ENCODE results near the gene STARD9.

Gene STARD9

DNA sequence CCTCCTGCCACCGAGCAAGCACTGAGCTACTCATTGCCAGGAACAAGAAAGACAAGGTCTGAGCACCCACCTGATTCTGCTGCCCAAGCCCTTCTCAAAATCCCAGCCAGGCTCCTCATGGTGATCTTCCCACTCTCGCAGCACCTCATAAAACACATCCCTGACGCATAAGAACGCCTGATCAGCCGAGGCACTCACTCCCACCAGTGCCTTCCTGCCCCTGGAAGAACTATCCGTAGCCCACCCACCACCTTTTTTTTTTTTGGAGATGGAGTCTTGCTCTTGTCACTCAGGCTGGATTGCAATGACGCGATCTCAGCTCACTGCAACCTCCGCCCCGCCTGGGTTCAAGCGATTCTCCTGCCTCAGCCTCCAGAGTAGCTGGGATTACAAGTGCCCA lies 157.6 kb downstream of the STARD9 start:
- TF ChIP-seq, protein P1, sequence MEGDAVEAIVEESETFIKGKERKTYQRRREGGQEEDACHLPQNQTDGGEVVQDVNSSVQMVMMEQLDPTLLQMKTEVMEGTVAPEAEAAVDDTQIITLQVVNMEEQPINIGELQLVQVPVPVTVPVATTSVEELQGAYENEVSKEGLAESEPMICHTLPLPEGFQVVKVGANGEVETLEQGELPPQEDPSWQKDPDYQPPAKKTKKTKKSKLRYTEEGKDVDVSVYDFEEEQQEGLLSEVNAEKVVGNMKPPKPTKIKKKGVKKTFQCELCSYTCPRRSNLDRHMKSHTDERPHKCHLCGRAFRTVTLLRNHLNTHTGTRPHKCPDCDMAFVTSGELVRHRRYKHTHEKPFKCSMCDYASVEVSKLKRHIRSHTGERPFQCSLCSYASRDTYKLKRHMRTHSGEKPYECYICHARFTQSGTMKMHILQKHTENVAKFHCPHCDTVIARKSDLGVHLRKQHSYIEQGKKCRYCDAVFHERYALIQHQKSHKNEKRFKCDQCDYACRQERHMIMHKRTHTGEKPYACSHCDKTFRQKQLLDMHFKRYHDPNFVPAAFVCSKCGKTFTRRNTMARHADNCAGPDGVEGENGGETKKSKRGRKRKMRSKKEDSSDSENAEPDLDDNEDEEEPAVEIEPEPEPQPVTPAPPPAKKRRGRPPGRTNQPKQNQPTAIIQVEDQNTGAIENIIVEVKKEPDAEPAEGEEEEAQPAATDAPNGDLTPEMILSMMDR (IDR thresholded peaks at IDR 0.05; ENCODE audit: low read depth, low read length, missing control alignments) = no peak
- H3K27me3 ChIP-seq (replicated peaks) = no peaks in the 10 kb centered on the region
- in situ Hi-C loops (cut with HindIII; ENCODE audit: low pct_ligation_motif_present, low sequenced_read_pairs) = no loop called here
- H3K36me3 ChIP-seq (replicated peaks) = peaks cover 36% of the 10 kb centered on the region
- H3K27ac ChIP-seq = no peak overlapping the region
- H3K4me3 ChIP-seq (ENCODE audit: low read depth, low read length) = no peak overlapping the region
- DNase-seq = no peak

DNA sequence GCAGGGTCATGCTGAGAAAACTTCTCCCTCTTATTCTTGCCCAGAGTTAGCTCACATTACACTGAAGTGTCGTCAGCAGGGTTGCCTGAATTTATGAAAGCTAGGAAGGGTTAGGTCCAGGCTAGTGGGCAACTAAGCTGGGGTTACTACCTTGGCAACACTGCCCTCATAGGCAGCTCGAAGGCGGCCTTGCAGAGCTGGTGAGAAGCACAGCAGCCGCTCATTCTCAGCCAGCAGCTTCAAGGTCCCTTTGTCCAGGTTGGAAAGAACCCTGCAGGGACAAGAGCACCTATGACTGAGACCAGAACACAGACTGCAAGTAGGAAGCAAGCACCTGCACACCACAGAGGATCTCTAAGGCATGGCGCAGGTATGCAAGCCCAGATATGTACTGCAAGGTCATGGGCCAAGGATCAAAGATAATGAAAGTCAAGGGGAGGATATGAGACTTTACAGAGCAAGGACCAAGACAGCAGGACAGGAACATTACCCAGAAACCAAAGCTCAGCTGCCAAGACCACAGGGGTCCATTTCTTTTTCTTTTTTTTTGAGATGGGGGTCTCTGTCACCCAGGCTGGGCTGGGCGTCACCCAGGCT lies 158.8 kb downstream of the STARD9 start:
- TF ChIP-seq, protein P1 (IDR thresholded peaks at IDR 0.05; ENCODE audit: low read depth, low read length, missing control alignments) = no peak
- Histone ChIP-seq H3K27me3 (replicated peaks) (no peaks in the 10 kb centered on the region), H3K36me3 (replicated peaks) (peaks cover 31% of the 10 kb centered on the region), H3K4me3 (ENCODE audit: low read depth, low read length) (no peak overlapping the region), H3K27ac (no peak overlapping the region)
- in situ Hi-C loops (cut with HindIII; ENCODE audit: low pct_ligation_motif_present, low sequenced_read_pairs) = no loop called here
- DNase-seq = no peak

DNA sequence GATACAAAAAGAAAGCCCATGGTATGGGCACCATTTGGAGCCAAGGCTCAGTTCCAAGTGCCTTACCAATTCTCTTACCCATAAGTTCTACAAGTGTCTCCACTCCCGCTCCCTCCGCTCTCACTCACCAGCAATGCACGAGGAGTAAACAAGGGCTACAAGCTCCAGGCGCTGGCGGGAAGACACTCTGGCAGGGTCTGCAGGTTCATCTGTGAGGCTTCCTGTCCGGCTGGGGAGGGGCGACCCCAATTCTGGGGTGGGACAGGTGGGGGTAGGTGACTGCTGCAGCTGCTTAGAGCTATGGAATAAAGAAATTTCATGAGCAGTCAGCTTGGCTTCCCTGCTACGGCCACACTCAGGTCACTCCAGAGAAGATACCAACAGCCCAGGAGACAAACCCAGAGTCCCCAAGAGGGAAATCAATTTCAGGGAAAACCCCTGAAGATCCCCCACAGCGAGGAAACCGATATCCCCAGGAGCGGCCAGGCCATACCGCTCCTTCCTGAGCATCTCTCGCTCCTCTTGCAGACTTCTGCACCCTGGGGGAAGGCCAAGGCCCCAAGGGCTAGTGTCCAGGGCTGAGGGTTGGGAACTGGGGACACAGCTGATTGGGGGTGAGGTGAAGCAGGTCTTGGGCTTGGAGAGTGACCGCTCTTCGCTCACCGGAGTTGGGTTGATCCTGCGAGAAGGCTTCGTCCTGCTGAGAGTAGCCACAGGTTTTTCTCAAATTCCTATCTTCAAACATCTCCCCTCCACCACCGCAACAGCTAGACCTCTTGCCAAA lies 160.2 kb downstream of the STARD9 start:
- H3K4me3 ChIP-seq (ENCODE audit: low read depth, low read length) = peak overlapping the region; percentile 87
- H3K27me3 ChIP-seq (replicated peaks) = no peaks in the 10 kb centered on the region
- H3K36me3 ChIP-seq (replicated peaks) = peaks cover 21% of the 10 kb centered on the region
- in situ Hi-C loops (cut with HindIII; ENCODE audit: low pct_ligation_motif_present, low sequenced_read_pairs) = no loop called here
- TF ChIP-seq, protein P1 (IDR thresholded peaks at IDR 0.05; ENCODE audit: low read depth, low read length, missing control alignments) = no peak
- H3K27ac ChIP-seq = no peak overlapping the region
- DNase-seq = no peak

DNA sequence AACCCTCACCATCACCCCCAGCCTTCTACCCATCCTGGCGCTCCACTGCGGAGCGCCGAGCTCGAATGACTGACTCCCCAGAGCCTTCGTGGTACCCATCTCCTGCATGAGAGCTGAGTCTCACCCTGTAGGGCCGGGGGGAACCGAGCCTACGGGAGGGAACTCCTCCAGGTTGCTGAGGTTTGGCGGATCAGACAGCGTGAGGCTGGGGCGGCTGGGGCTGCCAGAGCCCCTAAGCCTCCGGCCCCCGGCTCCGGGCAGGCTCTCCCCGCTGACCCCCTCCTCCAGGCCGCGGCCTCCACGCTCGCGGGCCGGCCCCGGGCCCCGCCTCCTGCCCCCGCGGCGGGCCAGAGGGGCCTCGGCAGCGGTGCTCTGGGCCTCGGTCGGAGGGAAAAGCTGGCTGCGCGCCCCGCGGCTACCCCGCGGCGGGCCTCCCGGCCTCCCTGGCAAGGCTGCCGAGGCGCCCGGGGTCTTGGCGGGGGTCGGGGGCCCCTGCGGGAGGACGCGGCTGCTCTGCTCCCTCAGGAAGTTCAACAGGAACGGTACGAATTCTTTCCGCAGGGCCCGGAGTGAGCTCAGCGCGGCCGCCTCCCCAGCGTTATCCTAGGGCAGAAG lies 160.9 kb downstream of the STARD9 start:
- in situ Hi-C loops (cut with HindIII; ENCODE audit: low pct_ligation_motif_present, low sequenced_read_pairs) = no loop called here
- peaks cover 17% of the 10 kb centered on the region for H3K36me3 ChIP-seq (replicated peaks)
- H3K4me3 ChIP-seq (ENCODE audit: low read depth, low read length) = peak overlapping the region; percentile 87
- TF ChIP-seq, protein P1 (IDR thresholded peaks at IDR 0.05; ENCODE audit: low read depth, low read length, missing control alignments) = no peak
- H3K27me3 ChIP-seq (replicated peaks) = no peaks in the 10 kb centered on the region
- DNase-seq = no peak
- H3K27ac ChIP-seq = no peak overlapping the region

DNA sequence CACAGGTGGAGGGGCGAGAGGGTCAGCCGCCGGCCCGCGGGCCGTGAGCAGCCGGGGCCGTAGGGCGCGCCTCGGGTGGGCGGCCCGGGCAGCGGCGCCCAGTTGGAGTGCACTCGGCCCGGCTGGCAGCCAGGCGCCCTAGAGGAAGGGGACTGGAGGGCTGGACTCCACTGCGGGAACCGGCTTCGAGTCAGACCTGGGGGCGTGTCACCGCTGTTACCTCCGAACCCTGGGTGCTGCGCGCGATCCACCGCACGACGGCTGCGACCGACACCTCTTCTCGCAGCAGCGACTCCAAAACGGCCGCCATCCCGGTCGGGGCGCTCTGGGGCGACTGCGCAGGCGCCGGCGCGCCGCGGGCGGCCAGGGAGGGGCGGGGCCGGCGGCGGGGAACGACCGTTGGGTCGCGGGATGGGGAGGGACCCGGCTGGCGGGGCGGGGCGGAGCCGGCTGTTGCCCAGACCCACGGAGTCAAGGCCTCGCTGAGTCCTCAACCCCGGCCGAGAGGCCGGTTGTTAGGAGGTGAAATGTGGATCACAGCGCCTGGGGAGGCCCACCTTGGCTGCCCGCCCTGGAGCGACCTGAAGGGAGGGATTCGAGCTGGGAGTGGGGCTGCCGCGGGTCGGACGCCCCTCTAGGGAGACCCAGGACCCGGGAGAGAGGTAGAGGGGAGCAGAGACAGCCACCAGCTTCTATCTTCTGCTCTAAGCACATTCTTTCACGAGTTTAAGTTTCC lies 161.6 kb downstream of the STARD9 start, which contains the start of gene CDAN1:
TSS of gene CDAN1 (minus strand) at position 336 of the 736 bp plus-strand sequence. CDS start at position 310, 26 bp downstream.
- DNase-seq = peak; percentile 72
- H3K36me3 ChIP-seq (replicated peaks) = peaks cover 10% of the 10 kb centered on the region
- TF ChIP-seq, protein P1 (IDR thresholded peaks at IDR 0.05; ENCODE audit: low read depth, low read length, missing control alignments) = no peak
- no peaks in the 10 kb centered on the region for H3K27me3 ChIP-seq (replicated peaks)
- peak within 1 kb of the TSS; percentile 87 for H3K4me3 ChIP-seq (ENCODE audit: low read depth, low read length)
- H3K27ac ChIP-seq = peak within 1 kb of the TSS; percentile 59
- in situ Hi-C loops (cut with HindIII; ENCODE audit: low pct_ligation_motif_present, low sequenced_read_pairs) = no loop called here
